Neural cell (in vitro differentiated cells): ENCODE data around the gene FERMT2. TPM values are rescaled to one million over a fixed set of nuclear protein-coding genes. Genes with fewer than 3 reads are reported as not detected.

Experiments
- H2AFZ ChIP-seq: fragments of 200-600, 300-800 bp; sonication (generic), shearing (Covaris generic); 2 replicates; pipeline ENCODE4 v1.6.0; 2014; ENCODE audit warnings: low read depth, mild to moderate bottlenecking, antibody characterized with exemption, low read length, moderate library complexity
- H3F3A ChIP-seq: fragments of 200-600 bp; shearing (Covaris generic); 2 replicates; pipeline ENCODE4 v1.6.1; 2016; ENCODE audit warnings: mild to moderate bottlenecking, moderate library complexity, mixed read lengths, antibody characterized with exemption, low read length; ENCODE audit not compliant: insufficient read depth, poor library complexity, severe bottlenecking
- H3K27ac ChIP-seq: fragments of 200-600, 300-800 bp; sonication (generic), shearing (Covaris generic); 2 replicates; pipeline ENCODE4 v1.5.1; 2014; ENCODE audit warnings: mild to moderate bottlenecking, low read length, moderate library complexity
- H3K27me3 ChIP-seq: fragments of 300-800, 200-600 bp; sonication (generic), shearing (Covaris generic); 2 replicates; pipeline ENCODE4 v1.6.0; 2014; ENCODE audit warnings: mild to moderate bottlenecking, low read depth, low read length, moderate library complexity; ENCODE audit not compliant: insufficient read depth
- H3K36me3 ChIP-seq: fragments of 300-800, 200-600 bp; sonication (generic), shearing (Covaris generic); 2 replicates; pipeline ENCODE4 v1.5.1; 2014; ENCODE audit warnings: mild to moderate bottlenecking, antibody characterized with exemption, low read length, moderate library complexity; ENCODE audit not compliant: insufficient read depth
- H3K4me2 ChIP-seq: fragments of 300-800, 200-600 bp; sonication (generic), shearing (Covaris generic); 2 replicates; pipeline ENCODE4 v1.6.0; 2014; ENCODE audit warnings: mild to moderate bottlenecking, low read length
- H3K4me3 ChIP-seq: fragments of 300-800, 200-600 bp; sonication (generic), shearing (Covaris generic); 2 replicates; pipeline ENCODE4 v1.5.1; 2014; ENCODE audit warnings: mild to moderate bottlenecking, low read length, moderate library complexity
- H3K79me2 ChIP-seq: fragments of 200-600 bp; shearing (Covaris generic); replicated peaks from 2 replicates; pipeline ENCODE4 v1.6.0; 2014; ENCODE audit warnings: mild to moderate bottlenecking, low read length, moderate library complexity; ENCODE audit not compliant: insufficient read depth
- H3K9ac ChIP-seq: fragments of 300-800, 200-600 bp; sonication (generic), shearing (Covaris generic); 2 replicates; pipeline ENCODE4 v1.6.1; 2016; ENCODE audit warnings: mild to moderate bottlenecking, low read length, mixed read lengths
- H3K9me2 ChIP-seq: fragments of 200-600 bp; shearing (Covaris generic); 2 replicates; pipeline ENCODE4 v1.6.1; 2016; ENCODE audit warnings: mild to moderate bottlenecking, low read length, mixed read lengths; ENCODE audit not compliant: insufficient read depth
- H3K9me3 ChIP-seq: fragments of 200-600, 300-800 bp; sonication (generic), shearing (Covaris generic); 2 replicates; pipeline ENCODE4 v1.6.1; 2016; ENCODE audit warnings: mild to moderate bottlenecking, mixed run types, low read length, moderate library complexity, mixed read lengths
- H4K20me1 ChIP-seq: fragments of 200-600 bp; shearing (Covaris generic); 2 replicates; pipeline ENCODE4 v1.6.1; 2016; ENCODE audit warnings: mild to moderate bottlenecking, mixed run types; ENCODE audit not compliant: insufficient read depth
- EP300 ChIP-seq: fragments of 450-650 bp; conservative IDR thresholded peaks from 2 replicates; pipeline ENCODE4 v1.6.1; 2014; ENCODE audit warnings: antibody characterized with exemption, mild to moderate bottlenecking, moderate library complexity; ENCODE audit not compliant: poor library complexity, severe bottlenecking
- EZH2 ChIP-seq: fragments of 200-600, 300-800 bp; shearing (Covaris generic), sonication (generic); IDR thresholded peaks from 2 replicates; pipeline ENCODE4 v1.6.1; 2014; ENCODE audit warnings: antibody characterized with exemption, low read length, borderline replicate concordance, mild to moderate bottlenecking; ENCODE audit not compliant: insufficient read depth, poor library complexity, severe bottlenecking
- MXI1 ChIP-seq: fragments of 450-650 bp; conservative IDR thresholded peaks from 2 replicates; pipeline ENCODE4 v1.6.1; 2014; ENCODE audit warnings: antibody characterized with exemption, mild to moderate bottlenecking; ENCODE audit not compliant: poor library complexity, severe bottlenecking
- POLR2AphosphoS5 ChIP-seq: IDR thresholded peaks from 2 replicates; pipeline ENCODE4 v1.6.1; 2012
- RAD21 ChIP-seq: fragments of 450-650 bp; conservative IDR thresholded peaks from 2 replicates; pipeline ENCODE4 v1.6.1; 2014; ENCODE audit warnings: antibody characterized with exemption, mild to moderate bottlenecking, moderate library complexity
- REST ChIP-seq: IDR thresholded peaks from 2 replicates; pipeline ENCODE4 v1.6.1; 2012; ENCODE audit warnings: borderline replicate concordance
- SMC3 ChIP-seq: fragments of 450-650 bp; conservative IDR thresholded peaks from 2 replicates; pipeline ENCODE4 v1.6.1; 2014; ENCODE audit warnings: antibody characterized with exemption, mild to moderate bottlenecking, moderate library complexity; ENCODE audit not compliant: poor library complexity
- TAF1 ChIP-seq: IDR thresholded peaks from 2 replicates; pipeline ENCODE4 v1.6.1; 2012; ENCODE audit warnings: low read depth
- polyA plus RNA-seq: library from polyadenylated mRNA; depleted of rRNA; stranded (reverse); fragments of >200 nt; gene quantifications from 2 replicates; pipeline ENCODE4 v1.2.3, GENCODE V29; 2014
- TF ChIP-seq, protein P1 (sequence below): fragments of 450-650 bp; IDR thresholded peaks from 2 replicates; pipeline ENCODE4 v1.5.1; 2014; ENCODE audit warnings: antibody characterized with exemption, mild to moderate bottlenecking, moderate library complexity; ENCODE audit not compliant: poor library complexity, severe bottlenecking

The FERMT2 gene
- polyA plus RNA-seq, 1 donor from 2014 or later, result 59.6 TPM

DNA sequence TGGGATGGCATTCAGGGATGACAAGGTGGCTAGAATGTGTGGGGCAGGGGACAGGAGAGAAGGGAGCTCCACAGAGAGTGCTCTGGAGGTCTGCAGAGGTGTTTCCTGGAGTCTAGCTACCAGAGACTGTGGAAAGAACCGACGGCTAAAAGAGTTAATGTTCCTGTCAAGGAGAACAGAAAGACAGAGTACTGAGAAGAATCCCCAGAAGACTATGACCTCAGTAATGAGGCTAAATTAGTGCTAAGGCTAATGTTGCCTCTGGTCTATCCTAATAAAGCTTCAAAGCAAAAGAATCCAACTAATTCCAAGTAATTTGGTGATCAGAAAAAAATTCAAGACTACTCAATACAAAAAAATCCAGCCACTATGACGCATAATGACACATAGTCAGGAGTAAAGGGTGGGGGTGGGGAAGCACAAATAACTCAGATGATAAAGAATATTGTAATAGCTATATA is 44.7 kb downstream of the FERMT2 start:
- Histone ChIP-seq H3K27me3 (no peaks in the 10 kb centered on the region), H3K9ac (no peak overlapping the region), H3K4me2 (no peak overlapping the region), H3K27ac (no peak overlapping the region), H3K4me3 (no peak overlapping the region), H3K9me3 (no peaks in the 10 kb centered on the region), H4K20me1 (no peaks in the 10 kb centered on the region), H2AFZ (no peak overlapping the region), H3K9me2 (no peaks in the 10 kb centered on the region), H3K79me2 (peaks cover 4% of the 10 kb centered on the region), H3K36me3 (no peaks in the 10 kb centered on the region), H3F3A (no peaks in the 10 kb centered on the region)
- TF ChIP-seq MXI1 (no peak), EP300 (no peak), SMC3 (no peak), RAD21 (no peak)
- TF ChIP-seq, protein P1, sequence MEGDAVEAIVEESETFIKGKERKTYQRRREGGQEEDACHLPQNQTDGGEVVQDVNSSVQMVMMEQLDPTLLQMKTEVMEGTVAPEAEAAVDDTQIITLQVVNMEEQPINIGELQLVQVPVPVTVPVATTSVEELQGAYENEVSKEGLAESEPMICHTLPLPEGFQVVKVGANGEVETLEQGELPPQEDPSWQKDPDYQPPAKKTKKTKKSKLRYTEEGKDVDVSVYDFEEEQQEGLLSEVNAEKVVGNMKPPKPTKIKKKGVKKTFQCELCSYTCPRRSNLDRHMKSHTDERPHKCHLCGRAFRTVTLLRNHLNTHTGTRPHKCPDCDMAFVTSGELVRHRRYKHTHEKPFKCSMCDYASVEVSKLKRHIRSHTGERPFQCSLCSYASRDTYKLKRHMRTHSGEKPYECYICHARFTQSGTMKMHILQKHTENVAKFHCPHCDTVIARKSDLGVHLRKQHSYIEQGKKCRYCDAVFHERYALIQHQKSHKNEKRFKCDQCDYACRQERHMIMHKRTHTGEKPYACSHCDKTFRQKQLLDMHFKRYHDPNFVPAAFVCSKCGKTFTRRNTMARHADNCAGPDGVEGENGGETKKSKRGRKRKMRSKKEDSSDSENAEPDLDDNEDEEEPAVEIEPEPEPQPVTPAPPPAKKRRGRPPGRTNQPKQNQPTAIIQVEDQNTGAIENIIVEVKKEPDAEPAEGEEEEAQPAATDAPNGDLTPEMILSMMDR, result no peak

DNA sequence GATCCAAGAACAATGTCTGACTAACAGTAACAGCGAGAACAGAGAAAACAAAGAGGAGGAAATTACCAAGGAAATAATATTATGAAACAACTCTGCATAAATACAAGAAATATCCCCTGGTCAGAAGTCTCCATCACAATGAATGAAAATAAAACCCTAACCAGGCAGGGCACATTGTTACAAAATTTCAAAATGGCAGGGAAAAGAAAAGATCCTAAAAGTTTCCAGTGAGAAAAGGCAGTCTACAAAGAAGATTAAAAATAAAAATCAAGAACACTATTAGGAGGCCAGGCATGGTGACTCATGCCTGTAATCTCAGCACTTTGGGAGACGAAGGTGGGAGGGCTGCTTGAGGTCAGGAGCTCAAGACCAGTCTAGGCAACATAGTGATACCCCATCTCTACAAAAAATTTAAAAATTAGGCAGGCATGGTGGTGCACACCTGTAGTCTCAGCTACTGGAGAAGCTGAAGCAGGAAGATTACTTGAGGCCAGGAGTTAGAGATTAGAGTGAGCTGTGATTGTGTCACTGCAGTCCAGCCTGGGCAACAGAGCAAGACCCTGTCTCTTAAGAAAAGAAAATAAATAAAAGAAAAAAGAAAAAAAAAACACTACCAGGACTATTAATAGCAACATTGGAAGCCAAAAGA is 47.8 kb downstream of the FERMT2 start:
- Histone ChIP-seq H3K9ac (no peak overlapping the region), H3K4me3 (no peak overlapping the region), H3K9me3 (no peaks in the 10 kb centered on the region), H2AFZ (no peak overlapping the region), H3K9me2 (no peaks in the 10 kb centered on the region), H3K4me2 (no peak overlapping the region), H3K27ac (no peak overlapping the region), H3F3A (no peaks in the 10 kb centered on the region), H3K27me3 (no peaks in the 10 kb centered on the region), H3K36me3 (no peaks in the 10 kb centered on the region), H3K79me2 (peaks cover 4% of the 10 kb centered on the region), H4K20me1 (no peaks in the 10 kb centered on the region)
- TF ChIP-seq REST, result no peak
- TF ChIP-seq EP300, result no peak
- TF ChIP-seq, protein P1, result no peak
- no peak for TF ChIP-seq SMC3
- no peak for TF ChIP-seq MXI1
- no peak for TF ChIP-seq EZH2
- no peak for TF ChIP-seq POLR2AphosphoS5
- TF ChIP-seq RAD21, result no peak
- no peak for TF ChIP-seq TAF1
